ENCODE measurements around the gene SYT12. TPM values are rescaled to one million over a fixed set of nuclear protein-coding genes. Genes with fewer than 3 reads are reported as not detected.

Gene SYT12
- total RNA-seq, 5 donors from 2014 or later (not counting 1 experiment from before 2014, with no cell fraction given): 0.20 TPM; not detected in 4

DNA sequence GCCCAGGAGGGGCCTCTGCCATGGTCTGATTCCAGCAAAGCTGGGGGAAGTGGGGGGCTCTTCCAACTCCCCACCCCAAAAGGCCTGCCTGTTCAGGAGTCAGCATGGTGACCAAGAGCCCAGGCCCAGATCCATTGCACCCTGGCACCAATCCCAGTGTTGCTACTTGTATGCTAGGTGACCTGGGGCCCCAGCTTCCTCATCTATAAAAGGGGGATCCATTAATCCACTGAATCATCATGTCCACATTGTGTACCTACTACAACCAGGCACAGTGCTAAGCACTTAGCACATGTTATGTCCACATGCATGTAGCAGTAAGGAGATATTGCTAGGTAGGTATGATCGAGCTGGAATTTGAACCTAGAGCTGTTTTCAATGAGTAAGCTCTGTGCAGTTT lies 2.0 kb downstream of the SYT12 start:
- Mint-ChIP-seq H3K4me1 (peaks cover 29 to 35% (median 29%) of the 10 kb centered on the region in 3 donors), H3K9me3 (no peaks in the 10 kb centered on the region), H3K27ac (no peak overlapping the region), H3K4me3 (peak overlapping the region in 1 of 3 donors; percentile 79), H3K36me3 (no peaks in the 10 kb centered on the region), H3K27me3 (peaks cover 18 to 42% of the 10 kb centered on the region in 2 donors)
- Histone ChIP-seq H3K4me1 (ENCODE audit: control insufficient read depth in 1 of 2, extremely low read depth in 1 of 2, insufficient read depth in 2 of 2, low read length in 2 of 2) (peaks cover 13 to 35% of the 10 kb centered on the region in 2 experiments), H3K36me3 (ENCODE audit: control insufficient read depth in 2 of 2, extremely low read depth in 1 of 2, insufficient read depth in 1 of 2, low read length in 1 of 2) (no peaks in the 10 kb centered on the region), H3K27ac (ENCODE audit: low read length) (no peak overlapping the region), H3K4me3 (ENCODE audit: control insufficient read depth in 1 of 2, extremely low read depth in 1 of 2, low read length in 1 of 2) (peak overlapping the region in 1 of 2 donors; percentile 61), H3K27me3 (replicated peaks in 1 of 2; ENCODE audit: control insufficient read depth in 2 of 2, extremely low read depth in 1 of 2, insufficient read depth in 2 of 2, low read length in 1 of 2) (peaks cover 6 to 79% of the 10 kb centered on the region in 2 experiments), H3K9me3 (no peaks in the 10 kb centered on the region)
- no CpG with 5 or more reads among the region's 1 CpG for WGBS (ENCODE audit: insufficient coverage)
- CTCF ChIA-PET: interaction anchor here in 1 of 2 donors (0.6 kb wide), 1 partner anchor 19 kb away, joined by 6 read pairs; no protein-coding TSS in a partner anchor
- DNase-seq (peak in 1 of 35 experiments; percentile 12), ATAC-seq (replicated peaks in 1 of 4) (peak in 1 of 4 experiments; percentile 8)
- POLR2A ChIA-PET: no interaction called here

DNA sequence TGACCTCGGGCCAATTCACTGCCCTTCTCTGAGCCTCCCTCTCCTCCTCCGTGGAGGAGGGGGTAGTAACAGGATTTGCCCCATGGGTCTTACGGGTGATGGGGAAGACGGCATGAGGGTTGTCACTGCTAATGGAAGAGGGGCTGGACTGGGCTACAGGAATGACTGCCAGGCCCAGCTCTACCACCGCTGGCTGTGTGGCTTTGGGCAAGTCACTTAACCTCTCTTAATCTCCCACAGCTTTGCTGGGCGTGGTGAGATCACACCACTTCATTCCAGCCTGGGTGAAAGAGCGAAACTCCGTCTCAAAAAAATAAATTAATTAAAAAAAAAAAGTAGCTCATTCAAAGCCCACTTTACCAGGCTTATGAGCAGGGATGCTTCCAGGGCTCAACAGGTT lies 2.8 kb downstream of the SYT12 start:
- Mint-ChIP-seq H3K4me1 (peaks cover 29 to 35% (median 29%) of the 10 kb centered on the region in 3 donors), H3K27me3 (peaks cover 18 to 46% of the 10 kb centered on the region in 2 donors), H3K4me3 (no peak overlapping the region), H3K27ac (no peak overlapping the region), H3K9me3 (no peaks in the 10 kb centered on the region), H3K36me3 (no peaks in the 10 kb centered on the region)
- H3K9me3 ChIP-seq: no peaks in the 10 kb centered on the region
- POLR2A ChIA-PET: no interaction called here
- ATAC-seq (replicated peaks in 1 of 4) (no peak), DNase-seq (no peak)
- WGBS (ENCODE audit: insufficient coverage): 100% methylated on average over 1 of the region's 8 CpGs
- H3K4me1 ChIP-seq (ENCODE audit: control insufficient read depth in 1 of 2, extremely low read depth in 1 of 2, insufficient read depth in 2 of 2, low read length in 2 of 2): peaks cover 13 to 35% of the 10 kb centered on the region in 2 experiments
- CTCF ChIA-PET: interaction anchor here in 1 of 2 donors (0.6 kb wide), 3 partner anchors 20 to 69 kb away, joined by 3 to 6 read pairs (median 4); no protein-coding TSS in a partner anchor
- H3K27me3 ChIP-seq (replicated peaks in 1 of 2; ENCODE audit: control insufficient read depth in 2 of 2, extremely low read depth in 1 of 2, insufficient read depth in 2 of 2, low read length in 1 of 2): peaks cover 6 to 80% of the 10 kb centered on the region in 2 experiments
- no peaks in the 10 kb centered on the region for H3K36me3 ChIP-seq (ENCODE audit: control insufficient read depth in 2 of 2, extremely low read depth in 1 of 2, insufficient read depth in 1 of 2, low read length in 1 of 2)
- no peak overlapping the region for H3K4me3 ChIP-seq (ENCODE audit: control insufficient read depth in 1 of 2, extremely low read depth in 1 of 2, low read length in 1 of 2)
- H3K27ac ChIP-seq (ENCODE audit: low read length): no peak overlapping the region

DNA sequence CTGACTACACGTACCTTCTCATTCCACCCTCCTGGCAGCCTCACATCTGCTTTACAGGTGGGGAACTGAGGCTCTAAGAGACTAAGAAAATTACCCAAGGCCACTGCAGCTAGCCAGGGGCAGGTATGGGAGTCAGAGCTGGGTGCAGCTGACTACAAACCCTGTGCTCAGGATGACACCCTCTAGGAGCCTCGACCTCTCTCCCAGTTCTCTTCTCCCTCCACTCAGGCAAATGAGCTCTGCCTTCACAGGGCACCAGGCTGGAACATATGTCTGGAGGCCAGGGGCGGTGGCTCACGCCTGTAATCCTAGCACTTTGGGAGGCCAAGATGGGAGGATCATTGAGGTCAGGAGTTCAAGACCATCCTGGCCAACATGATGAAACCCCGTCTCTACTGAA lies 4.0 kb downstream of the SYT12 start:
- H3K36me3 Mint-ChIP-seq: no peaks in the 10 kb centered on the region
- ATAC-seq (replicated peaks in 1 of 4) (no peak), DNase-seq (no peak)
- Histone ChIP-seq H3K27ac (ENCODE audit: low read length) (no peak overlapping the region), H3K36me3 (ENCODE audit: control insufficient read depth in 2 of 2, extremely low read depth in 1 of 2, insufficient read depth in 1 of 2, low read length in 1 of 2) (no peaks in the 10 kb centered on the region), H3K27me3 (replicated peaks in 1 of 2; ENCODE audit: control insufficient read depth in 2 of 2, extremely low read depth in 1 of 2, insufficient read depth in 2 of 2, low read length in 1 of 2) (peaks cover 3 to 82% of the 10 kb centered on the region in 2 experiments), H3K4me3 (ENCODE audit: control insufficient read depth in 1 of 2, extremely low read depth in 1 of 2, low read length in 1 of 2) (no peak overlapping the region), H3K4me1 (ENCODE audit: control insufficient read depth in 1 of 2, extremely low read depth in 1 of 2, insufficient read depth in 2 of 2, low read length in 2 of 2) (peaks cover 13 to 35% of the 10 kb centered on the region in 2 experiments), H3K9me3 (no peaks in the 10 kb centered on the region)
- H3K4me3 Mint-ChIP-seq: no peak overlapping the region
- POLR2A ChIA-PET: interaction anchor here in 1 of 2 donors (0.6 kb wide), 1 partner anchor 1074 kb away, joined by 3 read pairs; no protein-coding TSS in a partner anchor
- no peaks in the 10 kb centered on the region for H3K9me3 Mint-ChIP-seq
- no peak overlapping the region for H3K27ac Mint-ChIP-seq
- peaks cover 20 to 50% of the 10 kb centered on the region in 2 donors for H3K27me3 Mint-ChIP-seq
- H3K4me1 Mint-ChIP-seq: peaks cover 29 to 32% (median 29%) of the 10 kb centered on the region in 3 donors
- 100% methylated on average over 2 of the region's 5 CpGs for WGBS (ENCODE audit: insufficient coverage)
- CTCF ChIA-PET: no interaction called here

DNA sequence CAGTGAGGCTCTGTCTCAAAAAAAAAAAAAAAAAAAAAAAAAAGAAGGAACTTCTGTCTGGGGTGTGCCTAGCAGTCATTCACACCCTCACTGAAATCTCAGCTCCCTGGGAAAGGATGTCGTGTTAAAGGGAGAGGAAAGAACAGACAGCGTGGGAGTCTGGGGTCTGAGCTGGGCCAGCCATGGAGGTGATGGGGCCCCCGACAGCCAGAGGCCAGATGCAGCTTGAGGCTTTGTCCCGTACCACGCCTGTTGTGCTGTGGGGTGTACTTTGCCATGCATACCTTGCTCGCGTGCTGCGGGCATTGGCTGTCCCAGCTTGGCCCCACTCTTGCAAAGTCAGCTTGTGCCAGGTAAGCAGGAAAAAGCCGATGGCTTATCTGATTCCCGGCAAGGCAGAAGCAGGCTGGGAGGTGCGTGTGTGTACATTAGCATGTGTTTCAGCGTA lies 4.6 kb downstream of the SYT12 start:
- no peaks in the 10 kb centered on the region for H3K36me3 ChIP-seq (ENCODE audit: control insufficient read depth in 2 of 2, extremely low read depth in 1 of 2, insufficient read depth in 1 of 2, low read length in 1 of 2)
- POLR2A ChIA-PET: no interaction called here
- H3K36me3 Mint-ChIP-seq: no peaks in the 10 kb centered on the region
- H3K4me3 Mint-ChIP-seq: no peak overlapping the region
- H3K27me3 ChIP-seq (replicated peaks in 1 of 2; ENCODE audit: control insufficient read depth in 2 of 2, extremely low read depth in 1 of 2, insufficient read depth in 2 of 2, low read length in 1 of 2): peaks cover 2 to 81% of the 10 kb centered on the region in 2 experiments
- no peak overlapping the region for H3K4me3 ChIP-seq (ENCODE audit: control insufficient read depth in 1 of 2, extremely low read depth in 1 of 2, low read length in 1 of 2)
- no peak overlapping the region for H3K27ac ChIP-seq (ENCODE audit: low read length)
- CTCF ChIA-PET: interaction anchor here in 1 of 2 donors (0.6 kb wide), 1 partner anchor 12 kb away, joined by 4 read pairs; no protein-coding TSS in a partner anchor
- ATAC-seq (replicated peaks in 1 of 4) (no peak), DNase-seq (no peak)
- H3K4me1 Mint-ChIP-seq: peaks cover 23 to 27% (median 23%) of the 10 kb centered on the region in 3 donors
- H3K27ac Mint-ChIP-seq: no peak overlapping the region
- no peaks in the 10 kb centered on the region for H3K9me3 Mint-ChIP-seq
- 91% methylated on average over 9 of the region's 12 CpGs for WGBS (ENCODE audit: insufficient coverage)
- H3K9me3 ChIP-seq: no peaks in the 10 kb centered on the region
- H3K27me3 Mint-ChIP-seq: peaks cover 16 to 47% of the 10 kb centered on the region in 2 donors
- H3K4me1 ChIP-seq (ENCODE audit: control insufficient read depth in 1 of 2, extremely low read depth in 1 of 2, insufficient read depth in 2 of 2, low read length in 2 of 2): peaks cover 13 to 29% of the 10 kb centered on the region in 2 experiments

DNA sequence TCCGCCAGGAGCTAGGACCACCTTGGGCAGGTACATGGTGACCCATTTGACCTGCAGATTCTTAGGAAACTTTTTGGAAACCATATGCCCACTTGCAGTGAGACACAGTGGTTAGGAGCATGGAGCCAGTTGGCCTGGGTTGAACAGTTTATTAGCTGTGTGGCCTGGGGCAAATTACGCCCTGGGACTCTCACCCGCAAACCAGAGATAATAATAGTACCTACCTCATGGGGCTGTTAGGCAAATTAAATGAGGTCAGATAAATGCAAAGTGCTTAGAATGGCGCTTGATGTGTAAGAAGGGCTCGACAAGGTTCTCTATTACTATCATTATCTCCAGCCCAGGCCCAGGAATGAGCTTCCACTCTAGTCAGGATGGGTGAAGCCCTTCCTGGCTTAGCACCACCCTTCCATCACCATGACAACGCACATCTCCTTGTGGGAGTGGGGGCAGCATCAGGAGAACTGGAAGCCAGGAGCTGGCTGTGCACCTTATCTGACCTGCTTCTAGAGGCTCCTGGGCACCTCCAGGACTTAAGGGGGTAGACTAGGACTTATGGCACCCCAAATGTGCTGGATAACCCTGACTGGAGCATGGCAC lies 5.1 kb downstream of the SYT12 start:
- no peak for DNase-seq
- no peak overlapping the region for H3K4me3 ChIP-seq (ENCODE audit: control insufficient read depth in 1 of 2, extremely low read depth in 1 of 2, low read length in 1 of 2)
- POLR2A ChIA-PET: no interaction called here
- Mint-ChIP-seq H3K4me1 (peaks cover 21 to 24% (median 21%) of the 10 kb centered on the region in 3 donors), H3K27me3 (peaks cover 14 to 42% of the 10 kb centered on the region in 2 donors), H3K9me3 (no peaks in the 10 kb centered on the region), H3K27ac (no peak overlapping the region), H3K4me3 (no peak overlapping the region), H3K36me3 (no peaks in the 10 kb centered on the region)
- ATAC-seq (replicated peaks in 1 of 4): no peak
- CTCF ChIA-PET: interaction anchor here in 1 of 2 donors (0.6 kb wide), 2 partner anchors 12 to 117 kb away, joined by 4 to 5 read pairs; no protein-coding TSS in a partner anchor
- H3K9me3 ChIP-seq: no peaks in the 10 kb centered on the region
- 100% methylated on average over 1 of the region's 6 CpGs for WGBS (ENCODE audit: insufficient coverage)
- H3K4me1 ChIP-seq (ENCODE audit: control insufficient read depth in 1 of 2, extremely low read depth in 1 of 2, insufficient read depth in 2 of 2, low read length in 2 of 2): peaks cover 13 to 24% of the 10 kb centered on the region in 2 experiments
- H3K27ac ChIP-seq (ENCODE audit: low read length): no peak overlapping the region
- no peaks in the 10 kb centered on the region for H3K36me3 ChIP-seq (ENCODE audit: control insufficient read depth in 2 of 2, extremely low read depth in 1 of 2, insufficient read depth in 1 of 2, low read length in 1 of 2)
- H3K27me3 ChIP-seq (replicated peaks in 1 of 2; ENCODE audit: control insufficient read depth in 2 of 2, extremely low read depth in 1 of 2, insufficient read depth in 2 of 2, low read length in 1 of 2): peaks cover 0 to 79% of the 10 kb centered on the region in 2 experiments

DNA sequence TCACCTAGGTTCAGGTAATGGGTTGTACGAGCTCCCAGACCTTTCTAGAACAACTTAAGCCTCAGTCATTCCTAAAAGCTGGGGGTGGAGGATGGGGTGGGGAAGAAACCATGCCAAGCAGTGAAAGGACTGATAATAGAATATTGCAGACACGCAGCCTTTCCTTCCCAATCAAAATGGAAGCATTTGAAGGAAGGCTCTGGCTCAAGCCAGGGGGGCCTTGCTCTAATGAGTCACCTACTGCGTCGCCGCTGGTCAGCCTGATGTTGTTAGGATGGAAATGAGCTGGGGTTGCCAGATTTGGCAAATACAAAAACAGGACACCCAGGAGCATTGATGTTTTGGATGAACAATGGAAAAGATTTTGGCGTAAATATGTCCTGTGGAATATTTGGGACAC lies 6.2 kb downstream of the SYT12 start:
- ChIA-PET POLR2A (no interaction called here), CTCF (interaction anchor here in 1 of 2 donors (0.5 kb wide), 1 partner anchor 35 kb away, joined by 3 read pairs; no protein-coding TSS in a partner anchor)
- DNase-seq (no peak), ATAC-seq (replicated peaks in 1 of 4) (no peak)
- Mint-ChIP-seq H3K9me3 (no peaks in the 10 kb centered on the region), H3K36me3 (no peaks in the 10 kb centered on the region), H3K27ac (no peak overlapping the region), H3K27me3 (peaks cover 17 to 39% of the 10 kb centered on the region in 2 donors), H3K4me1 (peaks cover 14 to 17% (median 15%) of the 10 kb centered on the region in 3 donors), H3K4me3 (no peak overlapping the region)
- Histone ChIP-seq H3K4me1 (ENCODE audit: control insufficient read depth in 1 of 2, extremely low read depth in 1 of 2, insufficient read depth in 2 of 2, low read length in 2 of 2) (peaks cover 10 to 14% of the 10 kb centered on the region in 2 experiments), H3K27ac (ENCODE audit: low read length) (no peak overlapping the region), H3K9me3 (no peaks in the 10 kb centered on the region), H3K4me3 (ENCODE audit: control insufficient read depth in 1 of 2, extremely low read depth in 1 of 2, low read length in 1 of 2) (no peak overlapping the region), H3K36me3 (ENCODE audit: control insufficient read depth in 2 of 2, extremely low read depth in 1 of 2, insufficient read depth in 1 of 2, low read length in 1 of 2) (no peaks in the 10 kb centered on the region), H3K27me3 (replicated peaks in 1 of 2; ENCODE audit: control insufficient read depth in 2 of 2, extremely low read depth in 1 of 2, insufficient read depth in 2 of 2, low read length in 1 of 2) (peaks cover 0 to 80% of the 10 kb centered on the region in 2 experiments)
- WGBS (ENCODE audit: insufficient coverage): 85% methylated on average over 3 of the region's 6 CpGs

Data from T-cell (primary cell).